T-cell (primary cell): Measurements from ENCODE around the gene NFX1. TPM values are rescaled to one million over a fixed set of nuclear protein-coding genes. Genes with fewer than 3 reads are reported as not detected.

Source experiments
- ATAC-seq, 4 experiments: fragments of 200-7000 bp in 3 of 4; fragments of 150-1000 bp in 1 of 4; cut with Tn5 transposase; replicated peaks in 1 of 4; 1 replicate in 3 of 4; 2 replicates in 1 of 4; pipeline ENCODE4 v1.10.0; 2021; ENCODE audit warnings: moderate library complexity in 3 of 4, mild to moderate bottlenecking in 2 of 4, moderate number of reproducible peaks in 1 of 4
- CTCF ChIA-PET, 2 donors: fragments of 300-600 bp; sonication (Branson Sonifier 250); formaldehyde crosslinking; loops; one replicate each; lab custom pipeline; 2022; ENCODE audit warnings: antibody characterized with exemption in 2 of 2; lab: Charles Lee
- POLR2A ChIA-PET, 2 donors: fragments of 300-600 bp; sonication (Branson Sonifier 250); formaldehyde crosslinking; loops; one replicate each; lab custom pipeline; 2022; ENCODE audit warnings: antibody characterized with exemption in 2 of 2; lab: Charles Lee
- DNase-seq, 35 experiments: peaks; one replicate each; pipeline versions ENCODE4 v3.0.0 to v3.0.0-alpha.2; 2013 to 2023
- H3K27ac ChIP-seq: one replicate; pipeline ENCODE4 v1.5.1; 2013; ENCODE audit warnings: low read length
- H3K27me3 ChIP-seq, 2 experiments: replicated peaks in 1 of 2; 1 replicate in 1 of 2; 2 replicates in 1 of 2; pipeline versions ENCODE4 v1.6.1 to v1.7.0; 2013; ENCODE audit warnings: low read length in 1 of 2, mixed read lengths in 1 of 2; ENCODE audit not compliant: control insufficient read depth in 2 of 2, insufficient read depth in 2 of 2; ENCODE audit errors: extremely low read depth in 1 of 2
- H3K36me3 ChIP-seq, 2 donors: 1 replicate in 1 of 2; 2 replicates in 1 of 2; pipeline versions ENCODE4 v1.6.1 to v1.7.0; 2013; ENCODE audit warnings: low read length in 1 of 2; ENCODE audit not compliant: control insufficient read depth in 2 of 2, insufficient read depth in 1 of 2; ENCODE audit errors: extremely low read depth in 1 of 2
- H3K4me1 ChIP-seq, 2 experiments: 1 replicate in 1 of 2; 2 replicates in 1 of 2; pipeline versions ENCODE4 v1.6.1 to v1.7.0; 2013; ENCODE audit warnings: low read length in 2 of 2, mixed read lengths in 1 of 2; ENCODE audit not compliant: insufficient read depth in 2 of 2, control insufficient read depth in 1 of 2; ENCODE audit errors: extremely low read depth in 1 of 2
- H3K4me3 ChIP-seq, 2 donors: 1 replicate in 1 of 2; 2 replicates in 1 of 2; pipeline versions ENCODE4 v1.5.1 to v1.7.0; 2013; ENCODE audit warnings: mild to moderate bottlenecking in 2 of 2, low read length in 1 of 2, moderate library complexity in 1 of 2; ENCODE audit not compliant: control insufficient read depth in 1 of 2; ENCODE audit errors: extremely low read depth in 1 of 2
- H3K9me3 ChIP-seq: 2 replicates; pipeline ENCODE4 v1.7.0; 2013
- H3K27ac Mint-ChIP-seq, 2 donors: one replicate each; pipeline ENCODE4 v1.8.0; 2020 to 2021; ENCODE audit warnings: mild to moderate bottlenecking in 2 of 2, mixed read lengths in 2 of 2
- H3K27me3 Mint-ChIP-seq, 2 donors: one replicate each; pipeline ENCODE4 v1.8.0; 2021 to 2022; ENCODE audit warnings: mixed read lengths in 2 of 2
- H3K36me3 Mint-ChIP-seq: one replicate; pipeline ENCODE4 v1.8.0; 2021; ENCODE audit warnings: mixed read lengths
- H3K4me1 Mint-ChIP-seq, 3 donors: one replicate each; pipeline ENCODE4 v1.8.0; 2020 to 2022; ENCODE audit warnings: mixed read lengths in 3 of 3, mild to moderate bottlenecking in 1 of 3
- H3K4me3 Mint-ChIP-seq, 3 donors: one replicate each; pipeline ENCODE4 v1.8.0; 2020 to 2022; ENCODE audit warnings: mild to moderate bottlenecking in 3 of 3, mixed read lengths in 3 of 3, moderate library complexity in 3 of 3
- H3K9me3 Mint-ChIP-seq, 3 donors: one replicate each; pipeline ENCODE4 v1.8.0; 2020 to 2022; ENCODE audit warnings: mixed read lengths in 3 of 3
- WGBS: methylation state at CpG from one replicate; pipeline ENCODE4 v1.1.5; 2013; ENCODE audit warnings: missing lambda C conversion rate; ENCODE audit not compliant: insufficient coverage; 5-methylcytosine and 5-hydroxymethylcytosine counted together
- total RNA-seq, 35 experiments: library from RNA in 6 of 35; stranded (reverse) in 6 of 35; fragments of 120-200 nt in 1 of 35; gene quantifications; one replicate each; pipeline versions ENCODE4 v1.2.1 to v1.2.4 and lab custom pipeline; 2013 to 2026

Gene NFX1
- total RNA-seq, 5 donors from 2014 or later (not counting 1 experiment from before 2014, with no cell fraction given), result 41.5 to 55.8 (median 48.5) TPM

DNA sequence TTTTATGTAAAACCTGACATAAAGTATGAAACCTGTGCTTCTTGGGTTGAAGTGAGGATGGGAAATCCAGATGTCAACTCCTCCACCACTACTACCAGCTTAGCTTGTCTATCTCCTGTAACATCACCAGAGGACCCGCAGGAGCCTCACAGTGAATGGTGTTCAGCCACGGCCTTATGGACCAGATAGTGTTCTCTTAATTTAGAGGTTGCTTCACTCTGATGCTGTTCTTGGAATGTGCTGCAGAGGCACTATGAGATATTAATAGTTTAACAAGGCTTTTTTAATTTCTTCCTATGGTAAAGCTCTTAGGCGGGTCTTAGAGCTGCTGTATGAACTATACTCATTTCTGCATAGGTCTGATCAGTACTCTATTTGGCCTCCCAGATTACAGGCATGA, 27.9 kb downstream of the NFX1 start:
- no peaks in the 10 kb centered on the region for H3K27me3 ChIP-seq
- no peak overlapping the region for H3K4me3 ChIP-seq
- no peaks in the 10 kb centered on the region for H3K9me3 ChIP-seq
- peaks cover 62% of the 10 kb centered on the region for H3K36me3 Mint-ChIP-seq
- DNase-seq (no peak), ATAC-seq (no peak)
- no peak overlapping the region for H3K27ac Mint-ChIP-seq
- no peaks in the 10 kb centered on the region for H3K4me1 ChIP-seq
- H3K9me3 Mint-ChIP-seq, result no peaks in the 10 kb centered on the region
- H3K27me3 Mint-ChIP-seq, result no peaks in the 10 kb centered on the region
- 100% methylated on average over 1 of the region's 3 CpGs for WGBS
- ChIA-PET CTCF (no interaction called here), POLR2A (no interaction called here)
- no peak overlapping the region for H3K4me3 Mint-ChIP-seq
- no peak overlapping the region for H3K27ac ChIP-seq
- no peaks in the 10 kb centered on the region for H3K4me1 Mint-ChIP-seq
- peaks cover 17 to 91% of the 10 kb centered on the region in 2 donors for H3K36me3 ChIP-seq

DNA sequence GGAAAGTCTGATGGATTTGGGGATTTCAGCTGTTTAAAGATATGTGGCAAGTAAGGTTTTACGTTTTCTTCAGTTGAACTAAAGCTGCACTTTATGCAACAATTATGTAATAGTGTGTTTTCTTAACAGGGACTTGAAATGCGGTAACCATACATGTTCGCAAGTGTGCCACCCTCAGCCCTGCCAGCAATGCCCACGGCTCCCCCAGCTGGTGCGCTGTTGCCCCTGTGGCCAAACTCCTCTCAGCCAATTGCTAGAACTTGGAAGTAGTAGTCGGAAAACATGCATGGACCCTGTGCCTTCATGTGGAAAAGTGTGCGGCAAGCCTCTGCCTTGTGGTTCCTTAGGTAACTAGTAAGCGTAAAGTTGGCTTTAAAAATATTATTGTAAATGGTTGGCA, 28.5 kb downstream of the NFX1 start:
- WGBS, result 98% methylated on average over 6 of the region's 8 CpGs
- H3K27me3 Mint-ChIP-seq, result no peaks in the 10 kb centered on the region
- DNase-seq, result no peak
- H3K27me3 ChIP-seq, result no peaks in the 10 kb centered on the region
- ATAC-seq, result no peak
- peaks cover 17 to 88% of the 10 kb centered on the region in 2 donors for H3K36me3 ChIP-seq
- H3K9me3 Mint-ChIP-seq, result no peaks in the 10 kb centered on the region
- ChIA-PET CTCF (no interaction called here), POLR2A (no interaction called here)
- H3K27ac ChIP-seq, result no peak overlapping the region
- no peak overlapping the region for H3K27ac Mint-ChIP-seq
- H3K4me3 ChIP-seq, result no peak overlapping the region
- no peaks in the 10 kb centered on the region for H3K9me3 ChIP-seq
- peaks cover 57% of the 10 kb centered on the region for H3K36me3 Mint-ChIP-seq
- no peaks in the 10 kb centered on the region for H3K4me1 Mint-ChIP-seq
- H3K4me1 ChIP-seq, result no peaks in the 10 kb centered on the region
- no peak overlapping the region for H3K4me3 Mint-ChIP-seq

DNA sequence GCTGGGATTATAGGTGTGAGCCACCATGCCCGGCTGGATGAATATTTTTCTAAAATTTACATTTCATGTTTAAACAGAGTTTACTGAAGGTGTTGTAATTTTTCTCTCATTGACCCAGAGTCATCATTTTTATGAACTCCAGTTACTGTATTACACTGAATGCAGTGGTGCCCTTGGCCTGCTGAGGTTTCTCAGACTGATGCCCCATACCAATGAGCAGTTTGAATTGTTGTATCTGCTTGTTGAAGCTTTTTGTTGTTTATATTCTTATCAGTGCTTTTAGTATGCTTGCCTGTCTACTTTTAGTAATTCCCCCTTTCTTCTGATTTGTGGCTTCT, 29.9 kb downstream of the NFX1 start:
- no CpG with 5 or more reads among the region's 1 CpG for WGBS
- H3K27ac Mint-ChIP-seq, result no peak overlapping the region
- no peak overlapping the region for H3K4me3 Mint-ChIP-seq
- H3K36me3 Mint-ChIP-seq, result peaks cover 60% of the 10 kb centered on the region
- H3K4me1 ChIP-seq, result no peaks in the 10 kb centered on the region
- H3K27ac ChIP-seq, result no peak overlapping the region
- no peaks in the 10 kb centered on the region for H3K9me3 Mint-ChIP-seq
- H3K4me1 Mint-ChIP-seq, result no peaks in the 10 kb centered on the region
- no peak for ATAC-seq
- H3K36me3 ChIP-seq, result peaks cover 17 to 84% of the 10 kb centered on the region in 2 donors
- no peak for DNase-seq
- no peak overlapping the region for H3K4me3 ChIP-seq
- no peaks in the 10 kb centered on the region for H3K9me3 ChIP-seq
- ChIA-PET POLR2A (no interaction called here), CTCF (interaction anchor here in 1 of 2 donors (0.7 kb wide), 2 partner anchors 17 to 127 kb away, joined by 3 read pairs; no protein-coding TSS in a partner anchor)
- no peaks in the 10 kb centered on the region for H3K27me3 ChIP-seq
- H3K27me3 Mint-ChIP-seq, result no peaks in the 10 kb centered on the region

DNA sequence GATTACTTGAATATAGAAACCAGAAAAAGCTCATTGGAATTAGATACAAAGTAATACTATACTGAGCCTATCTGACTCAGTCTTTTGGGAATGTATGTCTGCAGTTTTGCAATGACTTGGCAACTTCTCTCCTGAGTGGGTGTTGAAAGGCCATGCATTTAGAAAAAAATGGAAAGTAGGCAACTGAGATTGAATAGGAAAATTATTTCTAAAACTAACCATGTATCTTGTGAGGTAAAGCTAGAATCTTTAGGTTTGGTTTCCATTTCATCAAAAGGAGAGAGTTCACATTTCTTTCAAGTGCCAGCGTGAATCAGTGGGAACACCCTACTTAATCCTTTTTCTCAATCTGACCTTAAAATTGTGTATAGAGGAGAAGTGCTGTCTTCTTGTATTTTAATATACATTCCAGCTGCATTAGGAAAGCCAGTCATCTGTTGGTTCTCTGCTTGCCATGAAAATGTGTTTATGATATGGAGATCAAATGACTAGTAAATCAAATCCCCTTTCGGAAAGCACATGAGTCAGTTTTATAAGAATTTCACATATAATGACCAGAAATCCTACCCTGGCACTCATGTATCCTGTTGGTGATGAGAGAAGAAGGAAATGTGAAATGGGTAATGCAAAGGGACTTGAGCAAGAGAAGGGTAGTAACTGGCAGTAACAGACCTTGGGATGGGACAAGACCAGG, 30.4 kb downstream of the NFX1 start:
- Mint-ChIP-seq H3K9me3 (no peaks in the 10 kb centered on the region), H3K27me3 (no peaks in the 10 kb centered on the region), H3K4me1 (no peaks in the 10 kb centered on the region), H3K27ac (no peak overlapping the region), H3K36me3 (peaks cover 59% of the 10 kb centered on the region), H3K4me3 (no peak overlapping the region)
- ChIA-PET POLR2A (no interaction called here), CTCF (interaction anchor here in 1 of 2 donors (0.7 kb wide), 1 partner anchor 18 kb away, joined by 3 read pairs; no protein-coding TSS in a partner anchor)
- H3K36me3 ChIP-seq, result peaks cover 17 to 79% of the 10 kb centered on the region in 2 donors
- WGBS, result no CpG with 5 or more reads among the region's 2 CpGs
- DNase-seq (no peak), ATAC-seq (no peak)
- H3K9me3 ChIP-seq, result no peaks in the 10 kb centered on the region
- no peaks in the 10 kb centered on the region for H3K27me3 ChIP-seq
- no peak overlapping the region for H3K27ac ChIP-seq
- no peaks in the 10 kb centered on the region for H3K4me1 ChIP-seq
- H3K4me3 ChIP-seq, result no peak overlapping the region

DNA sequence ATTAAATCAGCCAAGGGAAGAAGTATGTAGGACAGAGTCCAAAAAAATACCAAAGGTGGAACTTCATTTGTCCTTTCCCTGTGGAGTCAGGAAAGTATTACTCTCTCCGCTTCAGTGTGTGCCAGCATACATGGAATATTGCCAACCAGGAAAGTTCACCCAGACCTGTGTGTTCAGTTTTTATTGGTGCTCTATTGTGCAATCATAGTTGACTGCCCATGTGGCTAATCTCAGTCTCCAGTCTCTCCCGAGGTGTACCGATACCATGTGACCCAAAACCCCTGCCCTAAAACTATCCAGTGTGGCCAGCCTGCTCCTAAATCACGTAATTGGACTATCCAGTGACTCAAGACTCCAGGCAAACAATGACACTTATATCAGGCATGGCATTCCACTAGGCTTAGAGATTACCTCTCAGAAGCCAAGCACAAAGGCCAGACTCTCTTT, 38.8 kb downstream of the NFX1 start:
- POLR2A ChIA-PET, result no interaction called here
- peaks cover 57% of the 10 kb centered on the region for H3K36me3 Mint-ChIP-seq
- no peaks in the 10 kb centered on the region for H3K4me1 Mint-ChIP-seq
- Histone ChIP-seq H3K27me3 (no peaks in the 10 kb centered on the region), H3K4me3 (no peak overlapping the region), H3K9me3 (no peaks in the 10 kb centered on the region), H3K36me3 (peaks cover 4 to 53% of the 10 kb centered on the region in 2 donors), H3K27ac (no peak overlapping the region), H3K4me1 (no peaks in the 10 kb centered on the region)
- H3K4me3 Mint-ChIP-seq, result no peak overlapping the region
- no peak for ATAC-seq
- no peaks in the 10 kb centered on the region for H3K9me3 Mint-ChIP-seq
- WGBS, result 100% methylated on average over 3 of the region's 4 CpGs
- DNase-seq, result no peak
- no peaks in the 10 kb centered on the region for H3K27me3 Mint-ChIP-seq
- CTCF ChIA-PET, result no interaction called here
- H3K27ac Mint-ChIP-seq, result no peak overlapping the region

DNA sequence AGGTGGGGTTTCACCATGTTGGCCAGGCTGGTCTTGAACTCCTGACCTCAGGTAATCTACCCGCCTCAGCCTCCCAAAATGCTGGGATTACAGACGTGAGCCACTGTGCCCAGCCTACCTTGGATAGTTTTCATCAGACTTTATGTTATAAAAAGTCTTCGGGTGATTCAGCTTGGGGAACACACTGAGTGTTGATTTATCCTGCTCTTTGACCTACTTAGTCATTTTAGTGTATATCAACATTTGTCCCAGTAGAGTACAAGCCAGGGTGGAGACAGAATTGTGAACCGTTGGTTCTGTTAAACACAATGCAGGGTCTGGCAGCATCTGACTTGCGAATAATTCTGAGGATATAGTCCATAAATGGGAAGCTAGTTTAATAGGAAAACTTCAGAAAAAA, 39.7 kb downstream of the NFX1 start:
- H3K36me3 ChIP-seq, result peaks cover 4 to 53% of the 10 kb centered on the region in 2 donors
- Mint-ChIP-seq H3K36me3 (peaks cover 60% of the 10 kb centered on the region), H3K27me3 (no peaks in the 10 kb centered on the region), H3K4me1 (no peaks in the 10 kb centered on the region), H3K4me3 (no peak overlapping the region), H3K9me3 (no peaks in the 10 kb centered on the region), H3K27ac (no peak overlapping the region)
- DNase-seq (no peak), ATAC-seq (no peak)
- WGBS, result 100% methylated on average over 3 of the region's 5 CpGs
- H3K4me3 ChIP-seq, result no peak overlapping the region
- H3K27ac ChIP-seq, result no peak overlapping the region
- ChIA-PET POLR2A (interaction anchor here in 1 of 2 donors (0.6 kb wide), 1 partner anchor 722 kb away, joined by 4 read pairs; no protein-coding TSS in a partner anchor), CTCF (interaction anchor here in 1 of 2 donors (0.6 kb wide), 1 partner anchor 1933 kb away, joined by 3 read pairs; no protein-coding TSS in a partner anchor)
- H3K27me3 ChIP-seq, result no peaks in the 10 kb centered on the region
- H3K9me3 ChIP-seq, result no peaks in the 10 kb centered on the region
- H3K4me1 ChIP-seq, result no peaks in the 10 kb centered on the region
